Progenitor cell of endocrine pancreas (in vitro differentiated cells): Measurements from ENCODE around the gene TSFM. TPM values are rescaled to one million over a fixed set of nuclear protein-coding genes. Genes with fewer than 3 reads are reported as not detected.

Experiments
- DNase-seq: peaks from one replicate; pipeline ENCODE4 v3.0.0; 2021; ENCODE audit warnings: low spot score; ENCODE audit not compliant: unreplicated experiment
- H3K27ac Mint-ChIP-seq: 2 replicates; pipeline ENCODE4 v1.8.0; 2021; ENCODE audit warnings: mild to moderate bottlenecking, moderate library complexity, mixed read lengths
- H3K27me3 Mint-ChIP-seq: 2 replicates; pipeline ENCODE4 v1.8.0; 2021; ENCODE audit warnings: mixed read lengths
- H3K36me3 Mint-ChIP-seq: 2 replicates; pipeline ENCODE4 v1.8.0; 2022; ENCODE audit warnings: mixed read lengths; ENCODE audit not compliant: insufficient read depth
- H3K4me1 Mint-ChIP-seq: 2 replicates; pipeline ENCODE4 v1.8.0; 2021; ENCODE audit warnings: low read depth, mixed read lengths
- H3K4me3 Mint-ChIP-seq: 2 replicates; pipeline ENCODE4 v1.8.0; 2021; ENCODE audit warnings: low read depth, mild to moderate bottlenecking, moderate library complexity, mixed read lengths
- H3K9me3 Mint-ChIP-seq: 2 replicates; pipeline ENCODE4 v1.8.0; 2021; ENCODE audit warnings: low read depth, mixed read lengths
- CTCF ChIP-seq: fragments of 200-600 bp; sonication (generic); IDR thresholded peaks from one replicate; pipeline ENCODE4 v1.5.0; 2021; ENCODE audit warnings: antibody characterized with exemption, mild to moderate bottlenecking; ENCODE audit not compliant: unreplicated experiment
- long read RNA-seq: library from polyadenylated mRNA; unstranded; transcript quantifications from one replicate; pipeline ENCODE4 v2.0.0, GENCODE V29; 2020
- total RNA-seq: library from RNA; stranded (reverse); gene quantifications from 2 replicates; pipeline ENCODE4 v1.2.1, GENCODE V29; 2021

TSFM gene
- total RNA-seq: 25.7 and 30.0 TPM in 2 replicates
- long read RNA-seq, transcript TSFM-204 (6 exons, 2,192 nt): major isoform, 50 of 71 reads
- long read RNA-seq, transcript TSFM-208 (6 exons, 651 nt): minor isoform, 10 of 71 reads
- long read RNA-seq, partial matches to known transcripts: 1 of 71 reads
- long read RNA-seq, other reads (novel, unspliced or antisense): 4 of 71 reads

- H3K9me3 Mint-ChIP-seq: no peaks in the 10 kb centered on the region
- H3K36me3 Mint-ChIP-seq: peaks cover 11% of the 10 kb centered on the region
- no peaks in the 10 kb centered on the region for H3K27me3 Mint-ChIP-seq
- peak; percentile 99 for TF ChIP-seq CTCF
- peak within 1 kb of the TSS; percentile 100 for H3K4me3 Mint-ChIP-seq
- peak; percentile 93 for DNase-seq
- peak within 1 kb of the TSS; percentile 96 for H3K27ac Mint-ChIP-seq
- peaks cover 12% of the 10 kb centered on the region for H3K4me1 Mint-ChIP-seq
Measured at GRCh38 chr12:57782608-57783465, at the start of gene TSFM. TSS of gene TSFM (plus strand) at chr12:57782787. CDS start at chr12:57782802, 15 bp downstream.

GRCh38 chr12:57733928-57734327 lies 48.7 kb upstream of the TSFM start:
- Mint-ChIP-seq H3K27me3 (peaks cover 81% of the 10 kb centered on the region), H3K4me3 (no peak overlapping the region), H3K4me1 (peaks cover 19% of the 10 kb centered on the region), H3K36me3 (no peaks in the 10 kb centered on the region), H3K9me3 (no peaks in the 10 kb centered on the region), H3K27ac (no peak overlapping the region)
- DNase-seq: no peak
- no peak for TF ChIP-seq CTCF

- no peak for DNase-seq
- Mint-ChIP-seq H3K9me3 (no peaks in the 10 kb centered on the region), H3K27me3 (peaks cover 81% of the 10 kb centered on the region), H3K4me3 (no peak overlapping the region), H3K36me3 (no peaks in the 10 kb centered on the region), H3K27ac (no peak overlapping the region), H3K4me1 (peaks cover 21% of the 10 kb centered on the region)
- no peak for TF ChIP-seq CTCF
Measured at GRCh38 chr12:57734591-57734990, 48.0 kb upstream of the TSFM start.

- peaks cover 80% of the 10 kb centered on the region for H3K27me3 Mint-ChIP-seq
- H3K4me1 Mint-ChIP-seq: peaks cover 21% of the 10 kb centered on the region
- H3K36me3 Mint-ChIP-seq: no peaks in the 10 kb centered on the region
- no peak for DNase-seq
- H3K9me3 Mint-ChIP-seq: no peaks in the 10 kb centered on the region
- no peak for TF ChIP-seq CTCF
- H3K27ac Mint-ChIP-seq: no peak overlapping the region
- H3K4me3 Mint-ChIP-seq: no peak overlapping the region
Measured at GRCh38 chr12:57735198-57735855, 47.3 kb upstream of the TSFM start.

- H3K9me3 Mint-ChIP-seq: no peaks in the 10 kb centered on the region
- no peaks in the 10 kb centered on the region for H3K36me3 Mint-ChIP-seq
- DNase-seq: no peak
- no peak overlapping the region for H3K27ac Mint-ChIP-seq
- TF ChIP-seq CTCF: no peak
- peak overlapping the region; percentile 59 for H3K4me3 Mint-ChIP-seq
- H3K27me3 Mint-ChIP-seq: peaks cover 80% of the 10 kb centered on the region
- peaks cover 21% of the 10 kb centered on the region for H3K4me1 Mint-ChIP-seq
Measured at GRCh38 chr12:57735952-57736740, 46.4 kb upstream of the TSFM start.
